HG03521 (cell line): ENCODE results near the gene TNIP2.

Source experiments
- ATAC-seq: cut with Tn5 transposase; IDR thresholded peaks from one replicate; pipeline ENCODE4 v1.9.1; 2021; ENCODE audit warnings: mild to moderate bottlenecking, moderate library complexity; ENCODE audit not compliant: unreplicated experiment

The TNIP2 gene

GRCh38 chr4:2755821-2756690, at the start of gene TNIP2:
Gene TNIP2 (minus strand): TSS chr4:2756336. CDS start chr4:2756289, 47 bp downstream.
- peak; percentile 70 for ATAC-seq

- no peak for ATAC-seq
These were observed 48.9 kb upstream of the TNIP2 start for GRCh38 chr4:2804973-2805501.

- no peak for ATAC-seq
These were observed 48.4 kb upstream of the TNIP2 start for GRCh38 chr4:2804449-2804972.

- no peak for ATAC-seq
These were observed 47.7 kb upstream of the TNIP2 start for GRCh38 chr4:2803624-2804448.

- no peak for ATAC-seq
These were observed 46.7 kb upstream of the TNIP2 start for GRCh38 chr4:2802618-2803531.

GRCh38 chr4:2800691-2801596, 44.8 kb upstream of the TNIP2 start:
- no peak for ATAC-seq

GRCh38 chr4:2799971-2800690, 44.0 kb upstream of the TNIP2 start:
- ATAC-seq: no peak

GRCh38 chr4:2799224-2799911, 43.2 kb upstream of the TNIP2 start:
- ATAC-seq: no peak

- no peak for ATAC-seq
These were observed 42.5 kb upstream of the TNIP2 start for GRCh38 chr4:2798399-2799223.

- no peak for ATAC-seq
These were observed 41.6 kb upstream of the TNIP2 start for GRCh38 chr4:2797545-2798305.

- ATAC-seq: no peak
These were observed 40.9 kb upstream of the TNIP2 start for GRCh38 chr4:2796849-2797544.

GRCh38 chr4:2795893-2796848, 40.0 kb upstream of the TNIP2 start:
- ATAC-seq: no peak

GRCh38 chr4:2795300-2795892, 39.3 kb upstream of the TNIP2 start:
- ATAC-seq: no peak
